GM12875 (cell line): ENCODE measurements around the gene EFCAB11.
"Not testable (repeated sequence)": the region's sequence is repeated elsewhere in the genome, so short reads cannot be mapped to it uniquely, and the experiment has no call there.

Source experiments
- H3K4me3 ChIP-seq: one replicate; pipeline ENCODE4 v1.5.1; 2011; ENCODE audit warnings: low read depth, low read length, control low read depth
- CTCF ChIP-seq: IDR thresholded peaks from 2 replicates; pipeline ENCODE4 v1.5.1; 2011; ENCODE audit warnings: low read depth, mild to moderate bottlenecking, control low read depth, inconsistent platforms, low read length, moderate library complexity, borderline replicate concordance; ENCODE audit not compliant: insufficient read depth

Gene EFCAB11

GRCh38 chr14:89903340-89903952, 51.1 kb downstream of the EFCAB11 start:
- no peak overlapping the region for H3K4me3 ChIP-seq
- TF ChIP-seq CTCF: no peak

DNA sequence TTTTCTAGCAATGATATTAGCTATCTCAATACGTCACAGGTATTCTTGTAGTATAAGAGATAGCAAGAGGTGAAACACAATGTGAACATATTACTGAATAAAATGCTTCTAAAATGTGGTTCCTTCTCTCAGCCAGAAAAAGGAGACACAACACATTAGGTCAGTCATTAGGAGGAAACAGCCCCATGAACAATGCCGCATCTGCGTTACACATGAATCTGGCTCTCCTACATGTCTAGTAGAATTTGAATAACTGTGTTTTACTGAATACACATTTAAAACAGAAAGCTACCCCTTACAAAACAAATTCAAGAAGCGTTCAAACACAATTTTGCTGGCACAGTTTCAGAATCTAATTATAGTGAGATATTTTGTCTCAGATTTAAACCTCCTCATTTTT, 51.6 kb downstream of the EFCAB11 start:
- TF ChIP-seq CTCF: no peak
- no peak overlapping the region for H3K4me3 ChIP-seq

DNA sequence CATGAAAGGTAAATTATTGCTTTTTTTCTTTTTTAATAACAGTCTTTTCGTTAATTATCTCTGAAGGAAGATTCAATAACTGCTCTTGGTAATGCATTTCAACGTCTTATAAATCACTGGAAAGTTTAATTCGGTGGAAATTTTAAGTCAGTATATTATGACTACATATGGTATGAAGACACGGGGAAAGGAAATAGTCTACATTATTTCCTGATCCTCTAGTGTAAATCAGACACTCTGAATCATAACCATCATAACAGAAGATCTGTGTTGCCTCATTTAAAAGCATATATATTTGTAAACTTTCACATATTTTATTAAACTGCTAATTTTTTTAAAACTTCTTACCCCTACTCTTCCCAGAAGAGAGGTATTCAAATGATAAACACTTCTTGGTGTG, 53.7 kb downstream of the EFCAB11 start:
- no peak overlapping the region for H3K4me3 ChIP-seq
- TF ChIP-seq CTCF: no peak

DNA sequence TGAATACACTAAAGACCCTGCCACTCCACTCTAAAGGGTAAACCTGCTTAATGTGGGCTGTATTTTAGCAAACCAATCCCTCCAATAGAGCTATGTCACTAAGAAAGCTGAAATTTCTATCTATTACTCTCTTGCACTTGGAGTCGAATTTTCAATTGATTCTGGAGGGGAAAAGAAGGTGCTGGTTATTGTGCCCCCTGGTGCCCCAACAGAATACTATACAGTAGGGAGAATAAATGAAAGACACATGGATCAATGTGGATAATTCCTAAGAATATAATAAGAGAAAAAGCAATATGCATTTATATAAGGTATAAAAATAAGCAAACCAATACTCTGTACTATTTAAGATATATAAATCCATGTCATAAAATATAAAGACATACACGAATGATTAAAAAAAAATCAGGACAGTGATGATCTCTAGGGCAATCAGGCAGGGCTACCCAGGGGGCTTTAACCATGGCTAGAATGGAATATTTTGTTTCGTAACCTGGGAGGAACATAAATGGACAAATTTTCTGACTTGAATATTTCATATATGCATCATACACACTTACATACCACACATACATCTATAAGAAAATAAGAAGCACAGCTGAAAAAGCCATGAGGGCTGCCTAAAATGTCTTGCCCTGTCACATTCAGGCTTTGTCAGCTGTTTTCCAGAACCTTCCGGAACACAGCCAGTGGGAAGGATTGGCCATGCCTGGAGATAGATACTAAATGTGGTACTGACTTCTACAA, 54.4 kb downstream of the EFCAB11 start:
- TF ChIP-seq CTCF: peak; percentile 29; the same call in 1 of the 2 replicates

GRCh38 chr14:89899291-89899690, 55.2 kb downstream of the EFCAB11 start:
- no peak overlapping the region for H3K4me3 ChIP-seq
- TF ChIP-seq CTCF: no peak

More for the DNA sequence above, 54.4 kb downstream of the EFCAB11 start:
- H3K4me3 ChIP-seq: no peak overlapping the region

DNA sequence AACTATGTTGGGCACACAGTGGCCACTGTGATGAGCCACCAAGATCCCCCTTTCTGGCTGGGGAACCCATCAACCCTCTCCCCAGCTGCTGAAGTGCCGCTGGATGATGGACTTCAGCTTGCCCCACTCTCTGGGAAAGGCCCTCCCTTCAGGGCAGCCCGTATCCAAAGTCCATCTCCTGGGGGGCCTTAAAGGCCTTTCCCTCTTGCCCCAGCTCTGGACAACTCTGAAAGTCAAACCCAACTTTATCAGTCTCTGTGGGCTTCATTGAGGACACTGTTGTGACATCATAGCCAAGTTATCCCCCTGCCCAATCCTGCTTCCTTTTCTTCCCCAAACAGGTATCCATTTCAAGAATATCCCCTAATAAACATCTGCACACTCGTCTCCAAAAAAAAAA, 61.1 kb downstream of the EFCAB11 start:
- H3K4me3 ChIP-seq: not testable (repeated sequence)

DNA sequence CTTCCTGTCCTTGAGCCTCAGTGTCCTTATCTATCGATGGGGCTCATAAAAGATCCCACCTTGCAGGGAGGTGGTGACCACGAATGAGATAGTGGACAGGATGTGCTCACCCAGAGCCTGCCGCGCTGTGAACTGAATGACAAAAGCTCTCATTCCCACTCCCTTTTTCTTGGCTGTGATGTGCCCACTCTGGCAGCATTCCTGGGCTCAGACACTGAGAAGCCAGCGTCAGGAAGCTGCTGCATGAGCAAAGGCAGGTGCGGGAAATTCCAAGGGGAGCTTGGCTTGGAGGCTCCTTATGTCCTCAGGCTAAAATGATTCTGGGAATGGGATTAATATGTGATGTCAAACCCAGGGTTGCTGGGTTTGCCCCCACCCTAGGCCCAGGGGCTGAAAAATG, 61.6 kb downstream of the EFCAB11 start:
- TF ChIP-seq CTCF: no peak
- no peak overlapping the region for H3K4me3 ChIP-seq

- H3K4me3 ChIP-seq: not testable (repeated sequence)
These were observed 62.8 kb downstream of the EFCAB11 start for GRCh38 chr14:89891721-89892120.
